ENCODE measurements around the gene HERC2. TPM values are rescaled to one million over a fixed set of nuclear protein-coding genes. Genes with fewer than 3 reads are reported as not detected.

Gene HERC2
- total RNA-seq, 1 donor from 2014 or later, result 58.5 TPM

DNA sequence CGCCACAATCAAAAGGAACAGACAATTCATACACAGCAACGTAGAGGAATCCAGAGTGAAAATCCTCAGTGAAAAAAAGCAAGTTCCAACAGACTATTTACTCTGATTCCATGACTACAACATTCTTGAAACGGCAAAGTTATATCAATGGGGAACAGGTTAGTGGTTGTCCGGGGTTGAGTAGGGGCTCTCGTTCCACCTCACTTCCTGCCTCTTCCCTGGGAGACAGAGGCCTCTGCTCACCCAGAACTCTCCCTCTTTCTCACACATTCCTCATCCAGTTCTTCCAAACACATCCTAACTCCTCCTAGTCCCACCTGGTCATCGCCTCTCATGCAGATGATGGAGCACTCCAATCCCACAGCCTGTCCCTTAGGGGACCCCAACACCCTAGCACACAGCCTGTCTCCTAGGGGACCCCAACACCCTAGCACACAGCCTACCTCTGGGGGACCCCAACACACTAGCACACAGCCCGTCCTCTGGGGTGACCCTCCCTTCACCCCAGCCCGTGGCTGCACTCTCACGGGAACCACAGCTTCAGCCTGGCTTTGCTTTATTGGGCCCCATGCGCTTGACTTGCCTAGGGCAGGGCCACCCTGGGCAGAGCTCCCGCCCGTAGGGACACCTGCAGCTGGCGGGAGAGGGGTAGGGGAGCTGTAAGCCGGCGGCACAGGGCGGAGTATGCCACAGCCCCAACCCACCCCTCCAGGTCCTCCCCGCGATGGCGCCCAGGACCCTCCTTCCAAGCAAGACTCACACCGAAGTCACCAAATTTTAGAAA, 228.0 kb downstream of the HERC2 start:
- peaks cover 27% of the 10 kb centered on the region for H3K4me1 Mint-ChIP-seq (ENCODE audit: low read depth)
- H3K9me3 Mint-ChIP-seq (ENCODE audit: low read depth), result peaks cover 14% of the 10 kb centered on the region
- no peak overlapping the region for H3K4me3 Mint-ChIP-seq (ENCODE audit: unreplicated experiment)
- no peak for DNase-seq (ENCODE audit: low spot score)
- H3K27me3 Mint-ChIP-seq (ENCODE audit: low read depth), result no peaks in the 10 kb centered on the region
- TF ChIP-seq, protein P1, sequence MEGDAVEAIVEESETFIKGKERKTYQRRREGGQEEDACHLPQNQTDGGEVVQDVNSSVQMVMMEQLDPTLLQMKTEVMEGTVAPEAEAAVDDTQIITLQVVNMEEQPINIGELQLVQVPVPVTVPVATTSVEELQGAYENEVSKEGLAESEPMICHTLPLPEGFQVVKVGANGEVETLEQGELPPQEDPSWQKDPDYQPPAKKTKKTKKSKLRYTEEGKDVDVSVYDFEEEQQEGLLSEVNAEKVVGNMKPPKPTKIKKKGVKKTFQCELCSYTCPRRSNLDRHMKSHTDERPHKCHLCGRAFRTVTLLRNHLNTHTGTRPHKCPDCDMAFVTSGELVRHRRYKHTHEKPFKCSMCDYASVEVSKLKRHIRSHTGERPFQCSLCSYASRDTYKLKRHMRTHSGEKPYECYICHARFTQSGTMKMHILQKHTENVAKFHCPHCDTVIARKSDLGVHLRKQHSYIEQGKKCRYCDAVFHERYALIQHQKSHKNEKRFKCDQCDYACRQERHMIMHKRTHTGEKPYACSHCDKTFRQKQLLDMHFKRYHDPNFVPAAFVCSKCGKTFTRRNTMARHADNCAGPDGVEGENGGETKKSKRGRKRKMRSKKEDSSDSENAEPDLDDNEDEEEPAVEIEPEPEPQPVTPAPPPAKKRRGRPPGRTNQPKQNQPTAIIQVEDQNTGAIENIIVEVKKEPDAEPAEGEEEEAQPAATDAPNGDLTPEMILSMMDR (IDR thresholded peaks at IDR 0.05), result no peak
- peaks cover 6% of the 10 kb centered on the region for H3K36me3 Mint-ChIP-seq (ENCODE audit: low read depth)
- no peak overlapping the region for H3K27ac Mint-ChIP-seq (ENCODE audit: unreplicated experiment)

- no peak overlapping the region for H3K4me3 Mint-ChIP-seq (ENCODE audit: unreplicated experiment)
- H3K27me3 Mint-ChIP-seq (ENCODE audit: low read depth), result peaks cover 2% of the 10 kb centered on the region
- peaks cover 8% of the 10 kb centered on the region for H3K36me3 Mint-ChIP-seq (ENCODE audit: low read depth)
- H3K4me1 Mint-ChIP-seq (ENCODE audit: low read depth), result peaks cover 11% of the 10 kb centered on the region
- TF ChIP-seq, protein P1 (IDR thresholded peaks at IDR 0.05), result no peak
- no peak overlapping the region for H3K27ac Mint-ChIP-seq (ENCODE audit: unreplicated experiment)
- H3K9me3 Mint-ChIP-seq (ENCODE audit: low read depth), result peaks cover 19% of the 10 kb centered on the region
- DNase-seq (ENCODE audit: low spot score), result no peak
Measured at GRCh38 chr15:28091313-28091712, 230.7 kb downstream of the HERC2 start.

DNA sequence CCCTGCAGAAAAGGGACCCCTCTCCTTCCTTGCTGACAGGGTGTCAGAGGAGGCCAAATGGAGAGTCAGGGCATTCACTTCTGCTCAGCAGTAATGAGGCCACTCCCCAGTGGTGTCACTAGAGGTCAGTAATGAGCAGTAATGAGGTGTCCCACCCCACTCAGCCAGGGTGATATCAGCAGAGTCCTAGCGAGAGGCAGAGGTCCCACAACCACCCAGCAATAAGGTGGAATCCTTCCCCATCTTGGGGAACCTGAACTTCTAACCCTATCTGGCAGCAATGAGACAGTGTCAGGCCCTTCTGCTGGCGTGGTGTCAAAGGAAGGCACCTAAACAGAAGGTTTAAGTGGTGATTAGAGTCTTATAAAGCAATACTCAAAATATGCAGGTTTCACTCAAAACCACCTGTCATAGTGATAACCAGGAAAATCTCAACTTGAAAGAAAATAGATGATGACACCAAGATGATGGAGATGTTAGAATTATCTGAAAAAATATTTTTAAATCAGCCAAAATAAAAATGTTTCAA, 235.7 kb downstream of the HERC2 start:
- DNase-seq (ENCODE audit: low spot score), result no peak
- H3K4me1 Mint-ChIP-seq (ENCODE audit: low read depth), result peaks cover 2% of the 10 kb centered on the region

GRCh38 chr15:28085489-28086174, 236.3 kb downstream of the HERC2 start:
- Mint-ChIP-seq H3K36me3 (ENCODE audit: low read depth) (peaks cover 9% of the 10 kb centered on the region), H3K27ac (ENCODE audit: unreplicated experiment) (no peak overlapping the region), H3K4me1 (ENCODE audit: low read depth) (peaks cover 2% of the 10 kb centered on the region), H3K4me3 (ENCODE audit: unreplicated experiment) (no peak overlapping the region), H3K9me3 (ENCODE audit: low read depth) (peaks cover 14% of the 10 kb centered on the region), H3K27me3 (ENCODE audit: low read depth) (peaks cover 2% of the 10 kb centered on the region)
- no peak for DNase-seq (ENCODE audit: low spot score)
- TF ChIP-seq, protein P1 (IDR thresholded peaks at IDR 0.05), result no peak

More for the DNA sequence above, 235.7 kb downstream of the HERC2 start:
- no peak overlapping the region for H3K4me3 Mint-ChIP-seq (ENCODE audit: unreplicated experiment)
- H3K27me3 Mint-ChIP-seq (ENCODE audit: low read depth), result peaks cover 2% of the 10 kb centered on the region
- H3K9me3 Mint-ChIP-seq (ENCODE audit: low read depth), result peaks cover 19% of the 10 kb centered on the region
- no peak overlapping the region for H3K27ac Mint-ChIP-seq (ENCODE audit: unreplicated experiment)
- TF ChIP-seq, protein P1 (IDR thresholded peaks at IDR 0.05), result peak; percentile 81
- peaks cover 11% of the 10 kb centered on the region for H3K36me3 Mint-ChIP-seq (ENCODE audit: low read depth)

DNA sequence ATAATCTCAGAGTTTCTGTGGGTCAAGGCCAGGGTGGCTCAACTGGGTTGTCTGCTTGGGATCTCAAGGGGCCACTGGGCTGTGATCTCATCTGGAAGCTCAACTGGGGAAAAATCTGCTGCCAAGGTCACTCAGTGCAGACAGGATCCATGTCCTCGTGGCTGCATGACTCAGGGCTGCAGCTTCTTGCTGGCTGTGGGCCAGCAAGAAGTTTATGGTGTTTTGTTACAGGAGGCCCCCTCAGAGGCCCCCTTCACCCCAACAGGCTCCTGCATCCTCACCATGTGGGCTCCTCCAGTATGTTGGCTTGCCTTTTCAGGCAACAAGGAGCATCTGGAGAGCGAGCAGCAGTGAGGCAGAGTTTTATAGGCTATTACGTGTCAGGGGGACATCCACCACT, 237.4 kb downstream of the HERC2 start:
- peaks cover 9% of the 10 kb centered on the region for H3K9me3 Mint-ChIP-seq (ENCODE audit: low read depth)
- TF ChIP-seq, protein P1 (IDR thresholded peaks at IDR 0.05), result no peak
- peaks cover 2% of the 10 kb centered on the region for H3K27me3 Mint-ChIP-seq (ENCODE audit: low read depth)
- H3K27ac Mint-ChIP-seq (ENCODE audit: unreplicated experiment), result no peak overlapping the region
- DNase-seq (ENCODE audit: low spot score), result no peak
- H3K4me3 Mint-ChIP-seq (ENCODE audit: unreplicated experiment), result no peak overlapping the region
- H3K4me1 Mint-ChIP-seq (ENCODE audit: low read depth), result peaks cover 6% of the 10 kb centered on the region
- peaks cover 6% of the 10 kb centered on the region for H3K36me3 Mint-ChIP-seq (ENCODE audit: low read depth)

All from chondrocyte (in vitro differentiated cells).